Body of pancreas (tissue), 4 donors: Measurements from ENCODE around the gene SNRNP25.

Experiments used
- CTCF ChIP-seq, 7 experiments: fragments of 450-650 bp in 4 of 7; fragments of 200-600 bp in 3 of 7; sonication (generic) in 3 of 7; IDR thresholded peaks; one replicate each; pipeline ENCODE4 v1.5.1; 2016 to 2019; ENCODE audit warnings: antibody characterized with exemption in 7 of 7
- POLR2A ChIP-seq, 3 donors: fragments of 450-650 bp; IDR thresholded peaks; one replicate each; pipeline ENCODE4 v1.6.1; 2016; ENCODE audit warnings: antibody characterized with exemption in 3 of 3, mild to moderate bottlenecking in 2 of 3

GRCh38 chr16:66309-67182, 12.9 kb downstream of the SNRNP25 start:
- TF ChIP-seq POLR2A (IDR thresholded peaks at IDR 0.05) (no peak), CTCF (IDR thresholded peaks at IDR 0.05) (no peak)
